Thymus (tissue), 11 donors: Measurements from ENCODE around the gene RAP1GAP2. TPM values are rescaled to one million over a fixed set of nuclear protein-coding genes. Genes with fewer than 3 reads are reported as not detected.
"Not testable (repeated sequence)": the region's sequence is repeated elsewhere in the genome, so short reads cannot be mapped to it uniquely, and the experiment has no call there.

Experiments
- DNase-seq, 9 donors: peaks; one replicate each; pipeline ENCODE4 v3.0.0-alpha.2; 2013; ENCODE audit warnings: low spot score in 9 of 9, low read depth in 6 of 9, missing footprints in 1 of 9
- H3K27ac ChIP-seq, 2 donors: one replicate each; pipeline ENCODE4 v1.5.1; 2013; ENCODE audit warnings: control low read depth in 1 of 2, low read depth in 1 of 2, low read length in 1 of 2, mild to moderate bottlenecking in 1 of 2, moderate library complexity in 1 of 2
- H3K27me3 ChIP-seq, 2 donors: one replicate each; pipeline ENCODE4 v1.5.1; 2013; ENCODE audit warnings: low read length in 1 of 2; ENCODE audit not compliant: control insufficient read depth in 2 of 2, insufficient read depth in 1 of 2
- H3K36me3 ChIP-seq, 2 donors: one replicate each; pipeline ENCODE4 v1.5.1; 2013; ENCODE audit warnings: low read length in 1 of 2, mild to moderate bottlenecking in 1 of 2, moderate library complexity in 1 of 2; ENCODE audit not compliant: control insufficient read depth in 2 of 2, insufficient read depth in 2 of 2
- H3K4me1 ChIP-seq, 2 donors: one replicate each; pipeline ENCODE4 v1.5.1; 2013; ENCODE audit warnings: low read length in 2 of 2; ENCODE audit not compliant: control insufficient read depth in 2 of 2, insufficient read depth in 2 of 2
- H3K4me3 ChIP-seq, 2 donors: one replicate each; pipeline ENCODE4 v1.5.1; 2013; ENCODE audit warnings: low read length in 2 of 2, control low read depth in 1 of 2, mild to moderate bottlenecking in 1 of 2
- H3K9me3 ChIP-seq, 2 donors: one replicate each; pipeline ENCODE4 v1.5.1; 2013; ENCODE audit warnings: low read length in 1 of 2, mild to moderate bottlenecking in 1 of 2; ENCODE audit not compliant: control insufficient read depth in 2 of 2, insufficient read depth in 1 of 2
- WGBS: extraction: QIAGEN DNeasy Blood & Tissue Kit; methylation state at CpG from one replicate; pipeline ENCODE4 v1.1.7; 2013; 5-methylcytosine and 5-hydroxymethylcytosine counted together
- polyA plus RNA-seq: library from polyadenylated mRNA; stranded (reverse); fragments of 200-250 nt; gene quantifications from one replicate; pipeline ENCODE4 v1.2.3, GENCODE V29; 2013
- total RNA-seq: library from RNA; stranded (reverse); fragments of 120-200 nt; gene quantifications from one replicate; pipeline ENCODE4 v1.2.4, GENCODE V29; 2013
- donor health status: healthy.

The RAP1GAP2 gene
- total and polyA plus RNA-seq, 2 donors, result 1.6 to 3.8 TPM

DNA sequence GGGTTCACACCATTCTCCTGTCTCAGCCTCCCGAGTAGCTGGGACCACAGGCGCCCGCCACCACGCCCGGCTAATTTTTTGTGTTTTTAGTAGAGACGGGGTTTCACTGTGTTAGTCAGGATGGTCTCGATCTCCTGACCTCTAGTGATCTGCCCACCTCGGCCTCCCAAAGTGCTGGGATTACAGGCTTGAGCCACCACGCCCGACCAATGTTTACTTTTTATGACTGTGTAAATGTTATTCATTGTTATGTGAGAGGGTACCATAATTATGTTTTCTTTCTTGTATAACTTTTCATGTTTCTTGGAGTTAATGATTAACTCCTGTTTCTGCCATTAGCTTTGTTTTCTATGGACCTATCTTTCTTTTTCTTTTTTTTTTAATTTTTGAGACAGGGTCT is 94.5 kb downstream of the RAP1GAP2 start:
- not testable (repeated sequence) for H3K27ac ChIP-seq, H3K36me3 ChIP-seq, DNase-seq, H3K9me3 ChIP-seq, H3K4me1 ChIP-seq, H3K4me3 ChIP-seq, H3K27me3 ChIP-seq
- 97% methylated on average over 10 of the region's 10 CpGs for WGBS

DNA sequence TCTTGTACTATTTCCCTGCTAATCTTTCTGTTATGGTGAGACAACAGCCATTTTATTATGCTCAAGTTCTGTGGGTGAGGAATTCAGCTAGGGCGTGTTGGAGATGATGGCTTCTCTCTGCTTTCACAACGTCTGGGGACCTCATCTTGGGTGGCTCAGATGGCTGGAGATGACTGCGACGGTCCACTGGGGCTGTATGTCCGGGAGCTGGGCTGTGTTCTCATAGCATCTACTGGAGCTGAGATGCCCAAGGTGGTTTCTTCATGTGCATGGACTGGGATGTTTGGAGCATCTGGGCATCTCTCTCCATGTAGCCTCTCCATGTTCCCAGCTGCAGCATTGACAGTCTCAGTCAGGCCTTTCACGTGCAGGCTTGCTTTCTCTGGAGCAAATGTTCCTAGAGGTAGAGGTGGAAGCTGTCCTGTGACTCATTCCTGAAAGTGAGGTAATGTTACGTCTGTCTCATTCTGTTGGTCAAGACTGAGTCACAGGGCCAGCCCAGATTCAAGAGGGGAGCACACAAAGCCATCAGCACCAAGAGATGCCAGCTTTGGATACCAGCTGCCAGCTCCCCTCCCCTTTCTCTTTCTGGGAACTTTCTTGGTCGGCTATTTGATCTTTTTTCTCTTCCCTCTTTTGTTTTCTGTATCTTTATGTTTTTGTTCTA is 96.2 kb downstream of the RAP1GAP2 start:
- H3K36me3 ChIP-seq, result no peaks in the 10 kb centered on the region
- no peaks in the 10 kb centered on the region for H3K27me3 ChIP-seq
- no peak for DNase-seq
- no peak overlapping the region for H3K27ac ChIP-seq
- H3K9me3 ChIP-seq, result peaks cover 0 to 1% of the 10 kb centered on the region in 2 donors
- no peaks in the 10 kb centered on the region for H3K4me1 ChIP-seq
- no peak overlapping the region for H3K4me3 ChIP-seq
- WGBS, result 92% methylated on average over 8 of the region's 8 CpGs

DNA sequence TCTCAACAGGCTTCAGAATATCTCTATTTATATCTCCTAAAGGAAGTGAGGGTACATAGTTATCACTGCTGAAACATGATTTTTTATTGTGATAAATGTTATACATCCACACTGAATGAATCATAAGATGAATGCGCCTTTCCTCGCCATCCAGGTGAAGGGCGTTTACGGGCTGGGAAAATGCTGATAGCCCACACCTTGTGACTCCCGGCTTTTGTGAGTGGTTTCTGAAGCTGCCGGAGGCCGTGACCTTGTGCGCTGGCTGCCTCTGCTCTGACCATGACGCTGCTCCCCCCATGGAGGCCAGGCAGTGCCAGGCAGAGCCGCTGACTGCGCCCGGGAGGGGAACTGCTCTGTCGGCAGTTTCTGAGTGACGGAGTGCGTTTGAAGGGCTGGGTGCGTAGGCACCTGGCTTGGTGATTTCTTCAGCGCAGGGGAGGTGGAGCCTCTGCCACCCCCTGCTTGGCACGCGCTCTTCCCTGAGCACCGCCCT is 97.2 kb downstream of the RAP1GAP2 start:
- Histone ChIP-seq H3K27ac (no peak overlapping the region), H3K4me3 (no peak overlapping the region), H3K27me3 (no peaks in the 10 kb centered on the region), H3K36me3 (no peaks in the 10 kb centered on the region), H3K9me3 (peaks cover 0 to 1% of the 10 kb centered on the region in 2 donors), H3K4me1 (no peaks in the 10 kb centered on the region)
- no peak for DNase-seq
- 97% methylated on average over 20 of the region's 20 CpGs for WGBS

DNA sequence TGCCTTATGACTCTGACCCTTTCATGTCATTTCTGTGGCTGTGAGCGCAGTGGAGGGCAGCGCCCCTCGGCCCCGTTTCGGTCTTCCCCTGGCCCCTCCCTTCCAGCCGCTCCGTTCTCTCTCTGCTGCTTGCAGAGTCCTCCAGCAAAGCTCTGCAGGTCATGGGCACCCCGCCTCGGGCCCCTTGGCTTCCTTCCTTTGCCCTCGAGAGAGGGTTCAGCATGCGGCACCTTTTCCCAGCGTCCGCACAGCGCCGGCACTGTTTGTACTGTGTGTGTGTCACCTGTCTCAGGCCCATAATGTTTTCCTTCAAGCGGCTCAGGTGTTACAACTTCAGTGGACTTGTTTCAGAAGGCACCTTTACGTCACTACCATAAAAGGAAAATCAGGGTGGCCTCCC is 98.5 kb downstream of the RAP1GAP2 start:
- Histone ChIP-seq H3K4me1 (no peaks in the 10 kb centered on the region), H3K9me3 (no peaks in the 10 kb centered on the region), H3K4me3 (no peak overlapping the region), H3K27me3 (no peaks in the 10 kb centered on the region), H3K27ac (no peak overlapping the region), H3K36me3 (no peaks in the 10 kb centered on the region)
- DNase-seq, result no peak
- WGBS, result 95% methylated on average over 17 of the region's 17 CpGs

DNA sequence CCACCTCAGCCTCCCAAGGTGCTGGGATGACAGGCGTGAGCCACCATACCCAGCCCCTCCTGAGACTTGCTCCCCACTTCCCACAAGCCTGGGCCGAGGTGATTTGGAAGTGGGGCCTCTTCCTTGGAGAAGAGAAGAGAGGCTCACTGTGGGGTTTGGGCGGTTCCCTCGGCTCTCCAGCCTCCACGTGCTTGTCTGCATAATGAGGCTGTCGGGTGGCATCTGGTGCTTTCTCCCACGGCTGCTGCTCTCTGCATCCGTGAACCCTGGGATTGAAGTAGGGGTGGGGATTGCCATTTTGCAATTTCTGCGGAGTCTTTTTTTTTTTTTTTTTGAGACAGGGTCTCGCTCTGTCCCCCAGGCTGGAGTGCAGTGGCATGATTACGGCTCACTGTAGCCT is 101.4 kb downstream of the RAP1GAP2 start:
- H3K4me1 ChIP-seq, result no peaks in the 10 kb centered on the region
- no peaks in the 10 kb centered on the region for H3K36me3 ChIP-seq
- no peak overlapping the region for H3K4me3 ChIP-seq
- no peaks in the 10 kb centered on the region for H3K9me3 ChIP-seq
- H3K27me3 ChIP-seq, result no peaks in the 10 kb centered on the region
- DNase-seq, result no peak
- H3K27ac ChIP-seq, result no peak overlapping the region
- WGBS, result 95% methylated on average over 11 of the region's 11 CpGs

DNA sequence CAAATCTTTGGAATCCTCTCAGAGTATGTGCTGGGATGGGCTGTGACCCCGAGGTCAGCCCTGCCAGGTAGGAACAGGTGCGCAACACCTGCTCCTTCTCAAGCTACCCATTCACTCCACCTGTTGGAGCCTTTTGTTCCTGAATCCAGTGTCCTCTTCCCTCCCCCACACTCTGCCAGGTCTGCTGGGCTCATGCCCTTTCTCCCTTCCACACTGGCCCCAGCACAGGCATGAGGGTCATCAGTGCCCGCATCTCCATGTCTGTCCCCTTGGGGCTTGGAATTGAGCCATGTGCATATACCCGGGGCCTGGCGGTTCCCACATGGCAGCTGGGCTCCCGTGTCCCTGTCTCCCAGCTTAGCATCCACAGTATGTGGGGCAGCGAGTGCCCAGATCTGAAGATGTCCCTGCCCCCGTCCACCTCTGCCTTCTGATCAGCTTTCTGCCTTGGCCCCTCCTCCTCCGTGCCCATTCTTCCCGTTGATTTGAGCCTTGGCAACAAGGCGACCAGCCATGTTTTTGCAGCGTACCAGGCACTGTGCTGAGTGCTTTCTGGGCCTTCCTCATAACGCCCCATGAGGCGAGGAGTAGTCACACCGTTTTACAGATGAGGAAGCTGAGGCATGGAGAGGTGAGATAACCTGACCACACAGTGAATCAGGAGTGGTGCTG is 102.2 kb downstream of the RAP1GAP2 start:
- Histone ChIP-seq H3K27me3 (no peaks in the 10 kb centered on the region), H3K36me3 (no peaks in the 10 kb centered on the region), H3K4me3 (no peak overlapping the region), H3K27ac (no peak overlapping the region), H3K9me3 (no peaks in the 10 kb centered on the region), H3K4me1 (no peaks in the 10 kb centered on the region)
- 90% methylated on average over 15 of the region's 15 CpGs for WGBS
- no peak for DNase-seq

DNA sequence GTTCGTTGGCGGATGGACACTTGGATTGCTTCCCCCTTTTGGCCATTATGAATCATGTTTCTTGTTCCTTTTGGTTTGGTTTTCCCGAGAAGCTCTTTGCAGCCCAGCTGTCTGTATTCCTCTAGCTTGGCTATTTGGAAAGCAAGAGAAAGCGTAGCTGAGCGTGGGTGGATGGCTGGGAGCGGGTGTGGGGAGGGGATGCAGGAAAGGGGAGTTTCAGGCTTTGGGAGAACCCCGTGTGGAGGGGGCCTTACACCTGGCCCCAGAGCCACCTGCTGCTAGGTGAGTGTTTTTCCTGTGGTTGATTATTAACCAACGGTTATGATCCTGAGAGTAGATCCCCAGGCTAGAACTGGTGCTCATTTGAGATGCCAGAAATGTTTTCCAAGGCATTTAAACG is 103.7 kb downstream of the RAP1GAP2 start:
- DNase-seq, result no peak
- H3K4me1 ChIP-seq, result no peaks in the 10 kb centered on the region
- WGBS, result 91% methylated on average over 9 of the region's 9 CpGs
- H3K27ac ChIP-seq, result no peak overlapping the region
- no peaks in the 10 kb centered on the region for H3K27me3 ChIP-seq
- no peak overlapping the region for H3K4me3 ChIP-seq
- no peaks in the 10 kb centered on the region for H3K9me3 ChIP-seq
- H3K36me3 ChIP-seq, result no peaks in the 10 kb centered on the region

DNA sequence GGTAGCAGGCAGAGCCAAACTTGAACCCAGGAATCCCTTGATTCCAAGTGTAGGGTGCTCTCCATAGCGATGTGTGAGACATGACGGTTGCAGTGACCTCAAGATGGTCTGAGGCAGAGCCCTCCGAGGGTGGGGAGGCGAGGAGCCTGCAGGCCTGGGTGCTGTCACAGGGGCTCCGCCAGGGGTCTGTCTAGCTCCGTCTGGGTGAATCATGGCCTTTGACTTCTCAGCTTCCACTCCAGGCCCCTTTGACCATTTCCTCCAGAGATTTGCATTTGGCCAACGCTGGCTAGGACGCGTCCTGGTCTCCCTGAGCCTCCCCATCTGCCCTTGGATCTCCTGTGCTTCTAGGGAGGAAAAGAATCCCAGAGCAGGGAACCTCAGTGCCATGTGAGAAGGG is 104.6 kb downstream of the RAP1GAP2 start:
- H3K36me3 ChIP-seq, result no peaks in the 10 kb centered on the region
- no peak overlapping the region for H3K4me3 ChIP-seq
- no peak for DNase-seq
- 97% methylated on average over 9 of the region's 9 CpGs for WGBS
- H3K4me1 ChIP-seq, result no peaks in the 10 kb centered on the region
- H3K27ac ChIP-seq, result no peak overlapping the region
- no peaks in the 10 kb centered on the region for H3K9me3 ChIP-seq
- no peaks in the 10 kb centered on the region for H3K27me3 ChIP-seq

DNA sequence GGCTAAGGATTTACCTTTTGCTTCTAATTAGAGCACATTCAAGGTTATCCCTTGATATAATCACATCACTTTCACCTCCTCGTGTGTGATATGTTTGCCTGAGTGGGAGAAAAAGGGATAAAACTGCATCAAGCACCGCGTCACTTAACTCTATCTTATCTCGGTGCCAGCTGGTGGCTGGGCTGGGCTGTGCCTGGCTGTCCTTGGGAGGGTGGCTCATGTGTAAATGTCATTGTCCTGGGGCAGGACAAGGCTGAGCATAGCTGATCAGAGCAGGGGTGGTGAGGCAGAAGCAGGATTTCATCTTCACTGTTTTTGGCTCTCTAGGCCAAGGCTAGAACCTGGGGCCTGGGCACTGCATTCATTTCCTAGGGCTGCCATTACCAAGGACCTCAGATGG is 105.3 kb downstream of the RAP1GAP2 start:
- H3K4me3 ChIP-seq, result no peak overlapping the region
- no peaks in the 10 kb centered on the region for H3K27me3 ChIP-seq
- 94% methylated on average over 4 of the region's 4 CpGs for WGBS
- DNase-seq, result no peak
- H3K36me3 ChIP-seq, result no peaks in the 10 kb centered on the region
- no peak overlapping the region for H3K27ac ChIP-seq
- H3K9me3 ChIP-seq, result no peaks in the 10 kb centered on the region
- no peaks in the 10 kb centered on the region for H3K4me1 ChIP-seq
